ENCODE results near the gene SRXN1. TPM values are rescaled to one million over a fixed set of nuclear protein-coding genes. Genes with fewer than 3 reads are reported as not detected.

The SRXN1 gene
- total RNA-seq, 4 donors from 2014 or later = 13.4 to 24.0 (median 22.7) TPM

- no peak for TF ChIP-seq CTCF (IDR thresholded peaks at IDR 0.05; ENCODE audit: low read depth)
Observed at GRCh38 chr20:615514-615913, 37.5 kb downstream of the SRXN1 start.

- TF ChIP-seq CTCF (IDR thresholded peaks at IDR 0.05; ENCODE audit: low read depth) = no peak
Observed at GRCh38 chr20:611843-612185, 41.2 kb downstream of the SRXN1 start.

- TF ChIP-seq CTCF (IDR thresholded peaks at IDR 0.05; ENCODE audit: low read depth) = no peak
Observed at GRCh38 chr20:611047-611842, 41.8 kb downstream of the SRXN1 start.

- TF ChIP-seq CTCF (IDR thresholded peaks at IDR 0.05; ENCODE audit: low read depth) = no peak
Observed at GRCh38 chr20:610130-611046, 42.6 kb downstream of the SRXN1 start, which contains the start of gene TCF15. Gene TCF15 (minus strand): TSS chr20:610309. CDS start chr20:610237, 72 bp downstream.

GRCh38 chr20:609371-609964 is 43.5 kb downstream of the SRXN1 start:
- TF ChIP-seq CTCF (IDR thresholded peaks at IDR 0.05; ENCODE audit: low read depth) = no peak

GRCh38 chr20:608970-609369 is 44.0 kb downstream of the SRXN1 start:
- no peak for TF ChIP-seq CTCF (IDR thresholded peaks at IDR 0.05; ENCODE audit: low read depth)

- no peak for TF ChIP-seq CTCF (IDR thresholded peaks at IDR 0.05; ENCODE audit: low read depth)
Observed at GRCh38 chr20:607476-607875, 45.5 kb downstream of the SRXN1 start.
